Kidney (tissue), 14 donors: ENCODE measurements around the gene ACOXL. TPM values are rescaled to one million over a fixed set of nuclear protein-coding genes. Genes with fewer than 3 reads are reported as not detected.
"Not testable (repeated sequence)": the region's sequence is repeated elsewhere in the genome, so short reads cannot be mapped to it uniquely, and the experiment has no call there.

ENCODE experiments used
- DNase-seq, 5 donors: peaks; one replicate each; pipeline ENCODE4 v3.0.0-alpha.2; 2013 to 2020
- FAIRE-seq: peaks from 2 replicates; lab custom pipeline; 2012; peaks lifted over from hg19 to GRCh38; lab: Jason Lieb, UNC
- H3K27ac ChIP-seq, 2 donors: one replicate each; pipeline ENCODE4 v1.7.0; 2013; ENCODE audit warnings: low read depth in 2 of 2, low read length in 2 of 2, inconsistent platforms in 1 of 2
- H3K27me3 ChIP-seq: one replicate; pipeline ENCODE4 v1.7.1; 2013; ENCODE audit warnings: low read length, inconsistent platforms; ENCODE audit not compliant: control insufficient read depth, insufficient read depth
- H3K36me3 ChIP-seq, 3 donors: one replicate each; pipeline versions ENCODE4 v1.7.0 to v1.7.1; 2013; ENCODE audit warnings: low read length in 3 of 3, control low read depth in 1 of 3, inconsistent platforms in 1 of 3; ENCODE audit not compliant: insufficient read depth in 3 of 3, control insufficient read depth in 2 of 3
- H3K4me1 ChIP-seq, 3 donors: one replicate each; pipeline versions ENCODE4 v1.7.0 to v1.7.1; 2013; ENCODE audit warnings: low read length in 3 of 3, inconsistent platforms in 1 of 3, low read depth in 1 of 3; ENCODE audit not compliant: control insufficient read depth in 2 of 3, insufficient read depth in 2 of 3
- H3K4me3 ChIP-seq, 3 donors: one replicate each; pipeline versions ENCODE4 v1.7.0 to v1.8.1; 2013; ENCODE audit warnings: low read length in 3 of 3, control low read depth in 1 of 3, inconsistent platforms in 1 of 3
- H3K9ac ChIP-seq, 3 donors: one replicate each; pipeline versions ENCODE4 v1.7.0 to v1.7.1; 2013; ENCODE audit warnings: low read length in 3 of 3, control low read depth in 1 of 3, inconsistent platforms in 1 of 3
- H3K9me3 ChIP-seq, 3 donors: one replicate each; pipeline versions ENCODE4 v1.7.0 to v1.7.1; 2013; ENCODE audit warnings: low read length in 3 of 3, control low read depth in 1 of 3, inconsistent platforms in 1 of 3; ENCODE audit not compliant: control insufficient read depth in 2 of 3, insufficient read depth in 1 of 3
- intact Hi-C: fragments of 100-400 bp; cut with DNase I; formaldehyde crosslinking; loops from one replicate; pipeline ENCODE4 v1.11.1; 2022
- polyA plus RNA-seq: library from polyadenylated mRNA; stranded (reverse); fragments of 350-450 nt; fragmentation: Illumina TruSeq; extraction: RNeasy Lipid Tissue Mini Kit (QIAGEN cat#74804); gene quantifications from one replicate; pipeline ENCODE4 v1.2.3, GENCODE V29; 2014; ENCODE audit warnings: low read depth, low replicate concordance; ENCODE audit not compliant: insufficient read depth
- total RNA-seq: library from RNA; stranded (reverse); fragmentation: NEBNext Ultra II Directional; extraction: Animal tissue kit (Norgen Biotek cat#: 25700); gene quantifications from one replicate; pipeline ENCODE4 v1.2.1, GENCODE V29; 2021
- TF ChIP-seq, protein P1 (sequence below): IDR thresholded peaks from 3 replicates; pipeline ENCODE4 v1.5.1; 2012; ENCODE audit warnings: mild to moderate bottlenecking, moderate library complexity, borderline replicate concordance; ENCODE audit not compliant: insufficient read depth; ENCODE audit errors: extremely low read depth
- donor health status: control.
- donor health status: control.
- donor health status: control.
- donor health status: control.
- donor health status: control.
- donor health status: DM: yes; HTN: yes; CAD: no.
- donor health status: Normal renal cell carcinoma (clear cell type).

The ACOXL gene
- total and polyA plus RNA-seq, 2 donors from 2014 or later: 2.0 TPM; not detected in 1

DNA sequence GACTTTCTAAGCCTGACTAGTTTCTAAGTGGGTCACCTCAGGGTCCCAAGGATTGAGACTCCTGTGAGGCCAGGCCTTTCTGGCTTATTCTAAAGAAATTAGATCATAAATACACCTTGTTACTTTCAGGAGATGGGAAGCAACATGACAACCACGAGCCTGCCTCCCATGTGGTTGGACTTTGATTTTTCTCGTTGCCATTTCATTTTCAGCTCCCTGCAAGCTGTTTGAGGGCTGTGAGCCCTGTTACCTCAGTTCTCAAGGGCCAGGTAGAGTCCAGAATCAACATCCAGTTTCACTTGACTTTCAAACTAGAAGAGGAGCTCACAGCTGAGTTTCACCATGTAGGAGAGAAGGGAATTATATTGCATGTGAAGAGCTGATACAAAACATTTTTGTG lies 228.6 kb downstream of the ACOXL start:
- peaks cover 0 to 6% (median 0%) of the 10 kb centered on the region in 3 donors for H3K9me3 ChIP-seq

DNA sequence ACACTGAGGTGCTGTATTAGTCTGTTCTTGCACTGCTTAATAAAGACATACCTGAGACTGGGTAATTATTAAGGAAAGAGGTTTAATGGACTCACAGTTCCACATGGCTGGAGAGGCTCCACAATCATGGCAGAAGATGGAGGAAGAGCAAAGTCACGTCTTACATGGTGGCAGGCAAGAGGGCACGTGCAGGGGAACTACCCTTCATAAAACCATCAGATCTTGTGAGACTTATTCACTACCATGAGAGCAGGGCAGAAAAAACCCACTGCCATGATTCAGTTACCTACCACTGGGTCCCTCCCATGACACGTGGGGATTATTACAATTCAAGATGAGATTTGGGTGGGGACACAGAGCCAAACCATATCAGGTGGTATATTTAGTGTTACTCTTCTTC lies 229.3 kb downstream of the ACOXL start:
- H3K9ac ChIP-seq, H3K4me1 ChIP-seq, H3K4me3 ChIP-seq, FAIRE-seq, DNase-seq, H3K27ac ChIP-seq, H3K36me3 ChIP-seq, H3K27me3 ChIP-seq, H3K9me3 ChIP-seq, intact Hi-C loops: not testable (repeated sequence)

More for the DNA sequence above, 228.6 kb downstream of the ACOXL start:
- TF ChIP-seq, protein P1, sequence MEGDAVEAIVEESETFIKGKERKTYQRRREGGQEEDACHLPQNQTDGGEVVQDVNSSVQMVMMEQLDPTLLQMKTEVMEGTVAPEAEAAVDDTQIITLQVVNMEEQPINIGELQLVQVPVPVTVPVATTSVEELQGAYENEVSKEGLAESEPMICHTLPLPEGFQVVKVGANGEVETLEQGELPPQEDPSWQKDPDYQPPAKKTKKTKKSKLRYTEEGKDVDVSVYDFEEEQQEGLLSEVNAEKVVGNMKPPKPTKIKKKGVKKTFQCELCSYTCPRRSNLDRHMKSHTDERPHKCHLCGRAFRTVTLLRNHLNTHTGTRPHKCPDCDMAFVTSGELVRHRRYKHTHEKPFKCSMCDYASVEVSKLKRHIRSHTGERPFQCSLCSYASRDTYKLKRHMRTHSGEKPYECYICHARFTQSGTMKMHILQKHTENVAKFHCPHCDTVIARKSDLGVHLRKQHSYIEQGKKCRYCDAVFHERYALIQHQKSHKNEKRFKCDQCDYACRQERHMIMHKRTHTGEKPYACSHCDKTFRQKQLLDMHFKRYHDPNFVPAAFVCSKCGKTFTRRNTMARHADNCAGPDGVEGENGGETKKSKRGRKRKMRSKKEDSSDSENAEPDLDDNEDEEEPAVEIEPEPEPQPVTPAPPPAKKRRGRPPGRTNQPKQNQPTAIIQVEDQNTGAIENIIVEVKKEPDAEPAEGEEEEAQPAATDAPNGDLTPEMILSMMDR: no peak
- intact Hi-C loops: no loop called here
- Histone ChIP-seq H3K36me3 (no peaks in the 10 kb centered on the region), H3K4me1 (no peaks in the 10 kb centered on the region), H3K27me3 (no peaks in the 10 kb centered on the region), H3K9ac (no peak overlapping the region), H3K27ac (no peak overlapping the region), H3K4me3 (no peak overlapping the region)
- DNase-seq: no peak
- FAIRE-seq: no peak

DNA sequence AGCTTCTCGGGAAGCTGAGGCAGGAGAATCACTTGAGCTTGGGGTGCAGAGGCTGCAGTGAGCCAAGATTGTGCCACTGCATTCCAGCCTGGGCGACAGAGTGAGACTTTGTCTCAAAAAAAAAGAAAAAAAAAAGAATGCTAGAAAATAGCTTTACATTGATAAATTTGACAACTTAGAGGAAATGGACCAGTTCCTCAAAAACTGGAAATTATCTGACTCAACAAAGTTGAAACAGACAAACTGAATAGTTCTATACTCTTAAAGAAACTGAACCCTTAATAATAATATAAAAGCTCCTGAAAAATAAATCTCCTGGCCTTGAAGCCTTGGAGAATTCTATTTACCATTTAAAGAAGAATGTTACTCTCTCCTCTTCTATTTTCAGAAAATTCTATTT lies 237.3 kb downstream of the ACOXL start:
- TF ChIP-seq, protein P1: no peak
- H3K4me1 ChIP-seq: no peaks in the 10 kb centered on the region
- intact Hi-C loops: no loop called here
- no peak for DNase-seq
- no peak overlapping the region for H3K4me3 ChIP-seq
- no peak overlapping the region for H3K27ac ChIP-seq
- no peak for FAIRE-seq
- H3K9ac ChIP-seq: no peak overlapping the region
- H3K9me3 ChIP-seq: no peaks in the 10 kb centered on the region
- no peaks in the 10 kb centered on the region for H3K36me3 ChIP-seq
- H3K27me3 ChIP-seq: no peaks in the 10 kb centered on the region

DNA sequence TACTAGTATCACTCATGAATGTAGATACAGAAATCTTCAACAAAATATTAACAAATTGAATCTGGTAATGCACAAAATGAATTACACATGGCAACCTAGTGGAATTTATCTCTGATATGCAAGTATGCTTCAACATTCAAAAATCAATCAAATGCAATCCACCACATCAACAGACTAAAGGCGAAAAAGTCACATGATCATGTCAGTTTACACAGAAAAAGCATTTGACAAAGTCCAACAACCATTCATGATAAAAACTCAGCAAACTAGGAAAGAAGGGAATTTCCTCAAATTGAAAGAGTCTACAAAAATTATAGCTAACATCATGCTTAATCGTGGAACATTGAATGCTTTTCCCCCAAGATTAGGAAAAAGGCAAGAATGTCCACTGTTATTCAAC lies 237.8 kb downstream of the ACOXL start:
- TF ChIP-seq, protein P1: no peak
- no peak overlapping the region for H3K27ac ChIP-seq
- no peak overlapping the region for H3K4me3 ChIP-seq
- no peak for DNase-seq
- no peak overlapping the region for H3K9ac ChIP-seq
- intact Hi-C loops: no loop called here
- no peaks in the 10 kb centered on the region for H3K27me3 ChIP-seq
- no peaks in the 10 kb centered on the region for H3K4me1 ChIP-seq
- no peaks in the 10 kb centered on the region for H3K9me3 ChIP-seq
- no peak for FAIRE-seq
- H3K36me3 ChIP-seq: no peaks in the 10 kb centered on the region
